ENCODE measurements around the gene ZCCHC14. TPM values are rescaled to one million over a fixed set of nuclear protein-coding genes. Genes with fewer than 3 reads are reported as not detected.

Gene ZCCHC14
- total and polyA plus RNA-seq, 8 donors, result 23.4 to 38.7 (median 31.4) TPM

DNA sequence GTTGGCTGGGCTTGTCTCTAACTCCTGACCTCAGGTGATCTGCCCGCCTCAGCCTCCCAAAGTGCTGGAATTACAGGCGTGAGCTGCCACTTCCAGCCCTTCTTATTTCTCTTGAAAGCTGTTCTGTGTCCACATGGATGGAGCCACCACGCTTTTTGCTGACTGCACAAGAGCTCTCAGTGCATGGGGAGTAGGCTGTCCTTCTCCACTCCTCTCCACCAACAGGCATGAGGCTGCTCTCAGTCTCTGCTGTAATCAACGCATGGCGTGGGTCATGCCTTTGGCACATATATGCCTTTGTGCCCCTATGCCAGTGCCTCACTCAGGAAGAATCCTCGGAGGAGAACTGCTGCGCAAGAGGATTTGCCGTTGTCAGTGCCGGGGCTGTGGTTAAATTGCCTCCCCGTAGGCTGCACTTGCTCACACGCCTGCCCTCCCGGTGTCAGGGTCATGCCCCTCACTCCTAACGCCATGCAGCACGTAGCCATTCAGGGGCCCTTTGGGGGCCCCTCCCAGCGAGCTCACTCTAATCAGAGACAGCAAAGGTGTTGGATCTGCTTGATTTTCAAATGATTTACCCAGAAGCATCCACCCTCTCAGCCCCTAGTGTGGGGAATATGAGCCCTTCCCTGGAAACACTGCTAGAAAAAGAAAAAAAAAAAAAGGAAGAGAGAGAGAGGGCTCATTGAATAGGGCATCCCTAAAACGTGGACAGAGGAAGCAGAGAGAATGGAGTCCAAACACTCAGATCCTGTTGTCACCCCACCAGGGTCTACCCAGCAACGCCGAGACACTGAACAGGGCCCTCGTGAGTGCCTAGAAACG, 47.5 kb upstream of the ZCCHC14 start:
- TF ChIP-seq CTCF (IDR thresholded peaks at IDR 0.05), result no peak
- Histone ChIP-seq H3K36me3 (no peaks in the 10 kb centered on the region), H3K27me3 (peaks cover 10 to 57% of the 10 kb centered on the region in 2 donors), H3K4me1 (peaks cover 0 to 6% of the 10 kb centered on the region in 2 donors), H3K4me3 (no peak overlapping the region), H3K27ac (peak overlapping the region in 1 of 2 donors; percentile 33), H3K9me3 (no peaks in the 10 kb centered on the region)
- DNase-seq (no peak), ATAC-seq (no peak)
- intact Hi-C loops (cut with DNase I), result no loop called here

- ATAC-seq (no peak), DNase-seq (no peak)
- Histone ChIP-seq H3K27me3 (peaks cover 10 to 51% of the 10 kb centered on the region in 2 donors), H3K9me3 (peaks cover 0 to 2% of the 10 kb centered on the region in 2 donors), H3K4me1 (peaks cover 0 to 5% of the 10 kb centered on the region in 2 donors), H3K36me3 (no peaks in the 10 kb centered on the region), H3K4me3 (no peak overlapping the region), H3K27ac (peak overlapping the region in 1 of 2 donors; percentile 80)
- TF ChIP-seq CTCF (IDR thresholded peaks at IDR 0.05), result no peak
- intact Hi-C loops (cut with DNase I), result no loop called here
These were observed 46.3 kb upstream of the ZCCHC14 start for GRCh38 chr16:87539113-87539512.

DNA sequence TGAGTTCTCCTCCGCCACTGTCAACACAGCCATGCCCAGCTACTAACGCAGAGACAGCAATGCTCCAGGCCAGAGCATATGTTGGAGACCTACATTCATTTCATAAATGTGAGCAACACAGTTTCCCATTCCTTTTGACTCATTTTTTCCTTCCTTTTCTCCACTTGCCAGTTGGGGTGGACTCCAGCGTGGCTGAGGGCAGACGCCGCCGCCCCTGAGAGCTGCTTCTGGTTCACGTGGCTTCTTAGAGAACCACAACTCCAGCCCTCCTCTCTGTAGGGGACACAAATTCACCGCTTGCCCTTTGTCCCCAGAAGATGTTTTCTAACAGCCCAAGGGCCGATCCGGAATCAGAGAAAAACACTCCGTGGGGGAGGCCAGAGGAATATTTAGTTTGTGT, 45.8 kb upstream of the ZCCHC14 start:
- Histone ChIP-seq H3K9me3 (peaks cover 0 to 5% of the 10 kb centered on the region in 2 donors), H3K27ac (peak overlapping the region in 1 of 2 donors; percentile 80), H3K36me3 (no peaks in the 10 kb centered on the region), H3K4me1 (no peaks in the 10 kb centered on the region), H3K27me3 (peaks cover 10 to 45% of the 10 kb centered on the region in 2 donors), H3K4me3 (no peak overlapping the region)
- intact Hi-C loops (cut with DNase I), result no loop called here
- no peak for TF ChIP-seq CTCF (IDR thresholded peaks at IDR 0.05)
- no peak for DNase-seq
- peak; percentile 39 for ATAC-seq

GRCh38 chr16:87538160-87538559, 45.3 kb upstream of the ZCCHC14 start:
- Histone ChIP-seq H3K36me3 (no peaks in the 10 kb centered on the region), H3K27me3 (peaks cover 10 to 41% of the 10 kb centered on the region in 2 donors), H3K4me1 (no peaks in the 10 kb centered on the region), H3K4me3 (no peak overlapping the region), H3K9me3 (peaks cover 0 to 9% of the 10 kb centered on the region in 2 donors), H3K27ac (peak overlapping the region in 1 of 2 donors; percentile 80)
- TF ChIP-seq CTCF (IDR thresholded peaks at IDR 0.05), result no peak
- intact Hi-C loops (cut with DNase I), result no loop called here
- DNase-seq, result no peak
- ATAC-seq, result peak; percentile 36

- no peaks in the 10 kb centered on the region for H3K36me3 ChIP-seq
- no peak overlapping the region for H3K27ac ChIP-seq
- no peaks in the 10 kb centered on the region for H3K4me1 ChIP-seq
- DNase-seq (no peak), ATAC-seq (no peak)
- intact Hi-C loops (cut with DNase I), result no loop called here
- no peak for TF ChIP-seq CTCF (IDR thresholded peaks at IDR 0.05)
- peaks cover 0 to 20% of the 10 kb centered on the region in 2 donors for H3K9me3 ChIP-seq
- peaks cover 10 to 27% of the 10 kb centered on the region in 2 donors for H3K27me3 ChIP-seq
- no peak overlapping the region for H3K4me3 ChIP-seq
These were observed 43.9 kb upstream of the ZCCHC14 start for GRCh38 chr16:87536795-87537142.
